ENCODE results near the gene HOXA10. TPM values are rescaled to one million over a fixed set of nuclear protein-coding genes. Genes with fewer than 3 reads are reported as not detected.

Gene HOXA10
- total RNA-seq, 1 experiment from 2014 or later: not detected

DNA sequence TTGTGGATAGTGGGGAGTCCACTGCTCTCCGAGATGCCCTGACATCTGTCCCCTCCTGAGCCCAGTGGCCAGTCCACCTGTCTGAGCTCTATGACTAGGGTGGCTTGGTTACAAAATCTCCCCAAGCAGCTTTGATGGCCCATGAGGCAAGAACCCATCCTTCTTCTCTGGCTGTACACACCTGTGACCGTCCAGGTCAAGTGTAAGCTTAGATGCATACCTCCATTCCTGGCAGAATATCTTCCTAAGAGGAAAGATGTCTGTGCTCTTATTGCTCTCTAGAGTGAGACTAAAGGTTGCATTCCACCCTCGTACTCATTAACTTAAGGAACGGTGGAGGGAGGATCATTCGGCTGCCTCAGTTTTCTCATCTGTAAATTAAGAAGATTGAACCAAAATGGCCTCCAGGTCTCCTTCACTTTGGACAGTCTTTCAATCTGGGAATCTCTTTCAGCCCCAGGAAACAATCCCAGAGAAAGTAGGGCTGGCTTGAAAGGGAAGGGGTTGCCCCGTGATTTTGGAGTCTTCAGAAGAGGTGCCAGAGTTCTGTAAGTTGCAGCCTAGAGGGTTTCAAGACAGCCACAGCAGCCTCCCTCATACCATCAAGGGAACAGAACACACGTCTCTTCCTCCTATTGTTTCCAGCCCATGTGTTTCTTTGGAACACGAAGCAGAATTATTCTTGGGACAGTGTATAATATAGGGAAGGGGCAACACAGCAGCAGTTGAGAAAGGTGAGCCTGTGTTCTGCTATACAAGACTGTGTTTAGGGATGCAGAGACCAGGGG is 49.0 kb downstream of the HOXA10 start:
- no peak for DNase-seq (ENCODE audit: low spot score)
- TF ChIP-seq EZH2 (IDR thresholded peaks at IDR 0.05; ENCODE audit: borderline replicate concordance, low read depth, low read length, poor library complexity, severe bottlenecking): no peak
- TF ChIP-seq, protein P1, sequence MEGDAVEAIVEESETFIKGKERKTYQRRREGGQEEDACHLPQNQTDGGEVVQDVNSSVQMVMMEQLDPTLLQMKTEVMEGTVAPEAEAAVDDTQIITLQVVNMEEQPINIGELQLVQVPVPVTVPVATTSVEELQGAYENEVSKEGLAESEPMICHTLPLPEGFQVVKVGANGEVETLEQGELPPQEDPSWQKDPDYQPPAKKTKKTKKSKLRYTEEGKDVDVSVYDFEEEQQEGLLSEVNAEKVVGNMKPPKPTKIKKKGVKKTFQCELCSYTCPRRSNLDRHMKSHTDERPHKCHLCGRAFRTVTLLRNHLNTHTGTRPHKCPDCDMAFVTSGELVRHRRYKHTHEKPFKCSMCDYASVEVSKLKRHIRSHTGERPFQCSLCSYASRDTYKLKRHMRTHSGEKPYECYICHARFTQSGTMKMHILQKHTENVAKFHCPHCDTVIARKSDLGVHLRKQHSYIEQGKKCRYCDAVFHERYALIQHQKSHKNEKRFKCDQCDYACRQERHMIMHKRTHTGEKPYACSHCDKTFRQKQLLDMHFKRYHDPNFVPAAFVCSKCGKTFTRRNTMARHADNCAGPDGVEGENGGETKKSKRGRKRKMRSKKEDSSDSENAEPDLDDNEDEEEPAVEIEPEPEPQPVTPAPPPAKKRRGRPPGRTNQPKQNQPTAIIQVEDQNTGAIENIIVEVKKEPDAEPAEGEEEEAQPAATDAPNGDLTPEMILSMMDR (conservative IDR thresholded peaks at IDR 0.05; ENCODE audit: low read depth, low read length): no peak
- CTCF ChIA-PET: no interaction called here
- Histone ChIP-seq H3K4me3 (ENCODE audit: low read depth, low read length, poor library complexity, severe bottlenecking) (no peak overlapping the region), H3K27me3 (replicated peaks; ENCODE audit: insufficient read depth, low read depth, low read length, poor library complexity) (peaks cover 100% of the 10 kb centered on the region), H3K36me3 (ENCODE audit: insufficient read depth, low read length, poor library complexity, severe bottlenecking) (no peaks in the 10 kb centered on the region), H3K4me1 (ENCODE audit: insufficient read depth, low read length, poor library complexity, severe bottlenecking) (no peaks in the 10 kb centered on the region), H3K27ac (ENCODE audit: low read depth, low read length, poor library complexity, severe bottlenecking) (no peak overlapping the region), H3K9me3 (ENCODE audit: low read depth, low read length, poor library complexity, severe bottlenecking) (no peaks in the 10 kb centered on the region)
- POLR2A ChIA-PET (ENCODE audit: low non-redundant PET): no interaction called here
- BruUV-seq (replicated peaks): no TSS peak
- intact Hi-C loops (cut with micrococcal nuclease; ENCODE audit: unreplicated experiment): no loop called here

DNA sequence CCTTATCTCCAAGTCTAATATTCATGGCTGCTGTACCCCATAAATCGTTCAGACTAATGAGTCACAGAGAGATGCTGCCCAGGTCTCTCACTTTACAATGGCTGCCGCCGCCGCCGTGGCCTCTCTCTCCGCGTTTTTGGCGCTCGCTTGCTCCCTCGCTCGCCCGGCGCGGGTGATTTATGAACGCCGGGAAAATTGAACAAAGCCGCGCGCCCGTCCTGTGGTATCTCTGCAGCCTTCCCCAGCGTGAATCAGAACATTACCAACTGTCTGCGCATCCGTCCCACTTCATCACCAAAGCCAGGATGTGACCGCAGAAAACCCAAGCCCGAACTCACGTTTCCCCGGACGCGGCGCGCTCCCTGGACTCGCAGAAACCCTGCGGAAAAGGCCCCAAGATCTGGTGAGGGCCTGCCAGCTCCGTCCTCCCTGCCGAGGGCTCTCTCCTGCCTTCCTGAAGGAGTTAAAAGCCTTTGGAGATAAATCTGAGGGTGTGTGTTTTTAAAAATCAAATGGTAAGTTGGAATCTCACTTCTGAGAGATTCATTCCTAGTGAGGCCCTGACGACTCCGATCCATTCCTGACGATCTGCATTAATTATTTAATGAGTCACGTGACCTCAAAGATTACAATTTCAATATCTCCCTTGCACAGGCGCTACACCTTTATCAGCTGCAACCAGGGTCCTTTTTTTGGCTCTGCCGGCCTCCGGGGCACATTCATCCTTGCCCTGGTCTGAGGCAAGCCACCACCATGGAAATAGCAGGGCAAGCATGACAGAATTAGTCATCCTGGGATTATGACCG is 49.8 kb downstream of the HOXA10 start:
- Histone ChIP-seq H3K4me3 (ENCODE audit: low read depth, low read length, poor library complexity, severe bottlenecking) (no peak overlapping the region), H3K36me3 (ENCODE audit: insufficient read depth, low read length, poor library complexity, severe bottlenecking) (no peaks in the 10 kb centered on the region), H3K9me3 (ENCODE audit: low read depth, low read length, poor library complexity, severe bottlenecking) (no peaks in the 10 kb centered on the region), H3K27ac (ENCODE audit: low read depth, low read length, poor library complexity, severe bottlenecking) (no peak overlapping the region), H3K27me3 (replicated peaks; ENCODE audit: insufficient read depth, low read depth, low read length, poor library complexity) (peaks cover 100% of the 10 kb centered on the region), H3K4me1 (ENCODE audit: insufficient read depth, low read length, poor library complexity, severe bottlenecking) (no peaks in the 10 kb centered on the region)
- no TSS peak for BruUV-seq (replicated peaks)
- TF ChIP-seq EZH2 (IDR thresholded peaks at IDR 0.05; ENCODE audit: borderline replicate concordance, low read depth, low read length, poor library complexity, severe bottlenecking): peak; percentile 87
- TF ChIP-seq, protein P1 (conservative IDR thresholded peaks at IDR 0.05; ENCODE audit: low read depth, low read length): no peak
- ChIA-PET POLR2A (ENCODE audit: low non-redundant PET) (no interaction called here), CTCF (no interaction called here)
- DNase-seq (ENCODE audit: low spot score): no peak
- intact Hi-C loops (cut with micrococcal nuclease; ENCODE audit: unreplicated experiment): no loop called here

DNA sequence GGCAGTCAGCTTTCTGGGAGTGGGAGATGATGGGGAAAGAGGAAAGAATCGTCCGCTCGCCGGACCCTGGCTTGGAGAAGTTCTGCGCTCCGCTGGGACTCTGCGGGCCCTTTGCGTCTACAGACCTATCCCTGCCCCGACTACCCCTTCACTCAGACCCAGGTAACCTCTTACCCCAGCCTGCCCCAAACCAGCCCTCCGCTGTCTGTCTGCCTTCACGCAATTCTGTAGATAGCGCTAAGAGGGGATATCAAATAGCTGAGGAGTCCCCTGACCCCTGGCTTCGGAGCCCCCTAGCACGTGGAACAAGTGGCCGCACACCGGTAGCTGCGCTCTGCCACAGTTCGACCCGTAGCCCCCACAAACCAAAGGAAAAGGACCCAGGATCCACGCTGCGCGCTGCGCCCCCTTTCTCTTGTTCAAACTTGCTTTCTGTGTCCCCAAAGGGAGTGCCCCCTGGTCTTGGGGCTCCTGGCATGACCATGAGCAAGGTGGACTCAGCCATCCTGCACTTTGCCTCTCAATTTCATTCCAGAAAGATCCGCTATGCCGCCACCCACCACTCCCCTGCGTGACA is 50.6 kb downstream of the HOXA10 start:
- no peaks in the 10 kb centered on the region for H3K4me1 ChIP-seq (ENCODE audit: insufficient read depth, low read length, poor library complexity, severe bottlenecking)
- H3K27ac ChIP-seq (ENCODE audit: low read depth, low read length, poor library complexity, severe bottlenecking): no peak overlapping the region
- DNase-seq (ENCODE audit: low spot score): no peak
- ChIA-PET POLR2A (ENCODE audit: low non-redundant PET) (no interaction called here), CTCF (no interaction called here)
- BruUV-seq (replicated peaks): no TSS peak
- peaks cover 100% of the 10 kb centered on the region for H3K27me3 ChIP-seq (replicated peaks; ENCODE audit: insufficient read depth, low read depth, low read length, poor library complexity)
- TF ChIP-seq EZH2 (IDR thresholded peaks at IDR 0.05; ENCODE audit: borderline replicate concordance, low read depth, low read length, poor library complexity, severe bottlenecking): no peak
- TF ChIP-seq, protein P1 (conservative IDR thresholded peaks at IDR 0.05; ENCODE audit: low read depth, low read length): no peak
- intact Hi-C loops (cut with micrococcal nuclease; ENCODE audit: unreplicated experiment): no loop called here
- no peaks in the 10 kb centered on the region for H3K9me3 ChIP-seq (ENCODE audit: low read depth, low read length, poor library complexity, severe bottlenecking)
- no peaks in the 10 kb centered on the region for H3K36me3 ChIP-seq (ENCODE audit: insufficient read depth, low read length, poor library complexity, severe bottlenecking)
- no peak overlapping the region for H3K4me3 ChIP-seq (ENCODE audit: low read depth, low read length, poor library complexity, severe bottlenecking)
